Astrocyte of the cerebellum (primary cell): ENCODE results near the gene SLC22A4.

Experiments used
- DNase-seq: peaks from one replicate; pipeline ENCODE4 v3.0.0-alpha.2; 2011; ENCODE audit warnings: low read depth
- H3K4me3 ChIP-seq: 2 replicates; pipeline ENCODE4 v1.5.1; 2011; ENCODE audit warnings: mild to moderate bottlenecking, low read depth, low read length, moderate library complexity
- CTCF ChIP-seq: IDR thresholded peaks from 2 replicates; pipeline ENCODE4 v1.5.1; 2012; ENCODE audit warnings: low read length, low read depth, moderate library complexity, mild to moderate bottlenecking; ENCODE audit errors: missing control alignments
- in situ Hi-C: cut with HindIII; loops from 2 replicates; pipeline ENCODE4 v1.10.0; 2017; ENCODE audit warnings: low sequenced_read_pairs

SLC22A4 gene

DNA sequence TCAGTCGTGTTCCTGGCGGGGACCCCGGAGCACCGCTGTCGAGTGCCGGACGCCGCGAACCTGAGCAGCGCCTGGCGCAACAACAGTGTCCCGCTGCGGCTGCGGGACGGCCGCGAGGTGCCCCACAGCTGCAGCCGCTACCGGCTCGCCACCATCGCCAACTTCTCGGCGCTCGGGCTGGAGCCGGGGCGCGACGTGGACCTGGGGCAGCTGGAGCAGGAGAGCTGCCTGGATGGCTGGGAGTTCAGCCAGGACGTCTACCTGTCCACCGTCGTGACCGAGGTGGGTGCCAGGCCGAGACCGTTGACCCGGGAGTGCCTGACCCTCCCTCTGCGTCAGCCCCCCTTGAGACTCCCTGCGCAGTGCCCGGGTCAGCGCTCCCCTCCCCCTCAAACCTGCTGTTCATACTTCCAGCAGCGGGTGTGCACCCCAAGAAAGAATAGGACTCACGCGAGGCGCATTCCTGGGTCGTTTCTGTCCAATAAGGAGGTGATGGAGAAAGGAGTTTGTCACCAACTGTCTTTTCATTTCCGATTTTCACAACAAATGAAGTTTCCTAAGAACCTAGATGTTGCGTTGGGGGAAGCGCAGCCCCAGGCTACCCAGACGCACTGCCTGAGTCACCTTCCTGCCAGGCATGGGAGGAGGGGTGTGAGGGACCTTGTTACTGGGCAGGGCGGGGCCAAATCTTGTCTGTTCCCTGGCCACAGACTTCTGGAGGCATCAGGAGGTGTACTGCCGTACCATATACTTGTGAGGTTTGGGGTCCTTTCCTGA lies 722 bp downstream of the SLC22A4 start:
- DNase-seq = no peak
- in situ Hi-C loops = no loop called here
- no peak for TF ChIP-seq CTCF
- H3K4me3 ChIP-seq = peak overlapping the region; percentile 66

- TF ChIP-seq CTCF = no peak
- H3K4me3 ChIP-seq = peak overlapping the region; percentile 66
- in situ Hi-C loops = no loop called here
- no peak for DNase-seq
Measured at GRCh38 chr5:132295505-132296411, 1.6 kb downstream of the SLC22A4 start.

- TF ChIP-seq CTCF = no peak
- in situ Hi-C loops = no loop called here
- no peak for DNase-seq
- H3K4me3 ChIP-seq = no peak overlapping the region
Measured at GRCh38 chr5:132296412-132297016, 2.3 kb downstream of the SLC22A4 start.

- in situ Hi-C loops = no loop called here
- no peak for TF ChIP-seq CTCF
- DNase-seq = no peak
- no peak overlapping the region for H3K4me3 ChIP-seq
Measured at GRCh38 chr5:132297211-132297940, 3.2 kb downstream of the SLC22A4 start.

DNA sequence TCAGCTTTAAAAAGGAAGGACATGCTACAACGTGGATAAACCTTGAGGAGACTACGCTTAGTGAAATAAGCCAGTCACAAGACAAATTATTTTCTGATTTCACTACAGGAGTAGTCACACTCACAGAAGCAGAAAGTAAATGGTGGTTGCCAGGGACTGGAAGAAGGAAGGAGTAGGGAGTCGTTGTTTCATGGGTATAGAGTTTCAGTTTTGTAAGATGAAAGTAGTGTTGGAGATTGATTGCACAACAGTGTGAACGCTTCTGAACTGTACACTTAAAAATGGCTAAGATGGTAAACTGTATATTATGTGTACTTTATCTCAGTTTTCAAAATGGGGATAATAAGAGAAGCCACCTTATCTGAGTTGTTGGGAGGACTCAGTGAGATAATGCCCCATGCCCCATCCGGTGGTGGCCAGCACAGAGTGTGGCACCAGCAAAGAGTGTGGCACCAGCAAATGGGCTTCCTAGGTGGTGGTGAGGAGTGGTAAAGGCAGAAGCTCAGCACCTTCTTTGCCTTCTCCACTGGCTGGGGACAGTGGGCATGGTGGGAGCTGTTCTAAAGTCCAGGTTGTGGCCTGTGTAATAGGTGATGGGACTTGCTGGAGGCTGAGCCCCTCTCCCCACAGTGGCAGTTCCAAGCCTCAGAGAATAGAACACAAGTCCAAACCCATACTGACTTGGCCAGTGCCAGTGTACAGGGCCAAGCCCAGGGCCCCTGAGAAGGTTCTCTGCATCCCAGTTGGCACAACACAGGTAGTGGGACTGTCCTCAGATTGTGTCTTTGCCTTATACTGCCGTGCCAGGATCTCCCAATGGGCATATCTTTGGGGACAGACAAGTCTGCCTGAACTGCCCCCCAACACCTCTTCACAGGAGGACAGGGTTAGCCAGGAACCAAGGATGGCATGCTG lies 4.4 kb downstream of the SLC22A4 start:
- TF ChIP-seq CTCF = no peak
- DNase-seq = no peak
- H3K4me3 ChIP-seq = no peak overlapping the region
- in situ Hi-C loops = no loop called here
